Left ventricle myocardium inferior (tissue), 1 donor: ENCODE data around the gene OR14I1. TPM values are rescaled to one million over a fixed set of nuclear protein-coding genes. Genes with fewer than 3 reads are reported as not detected.
A peak's percentile ranks its signal among the peaks of the same experiment; 100 is the strongest.

Source experiments
- DNase-seq: peaks from one replicate; pipeline ENCODE4 v3.0.0-alpha.2; 2020
- H3K27ac ChIP-seq: fragments of 200-600 bp; replicated peaks from 2 replicates; pipeline ENCODE4 v1.8.0; 2021
- H3K27me3 ChIP-seq: fragments of 200-600 bp; 2 replicates; pipeline ENCODE4 v1.8.0; 2021; ENCODE audit warnings: low read depth
- H3K36me3 ChIP-seq: fragments of 200-600 bp; 2 replicates; pipeline ENCODE4 v1.8.0; 2021
- H3K4me1 ChIP-seq: fragments of 200-600 bp; 2 replicates; pipeline ENCODE4 v1.8.0; 2021
- H3K4me3 ChIP-seq: fragments of 200-600 bp; 2 replicates; pipeline ENCODE4 v1.8.0; 2021; ENCODE audit warnings: mild to moderate bottlenecking, moderate library complexity
- H3K9me3 ChIP-seq: fragments of 200-600 bp; replicated peaks from 2 replicates; pipeline ENCODE4 v1.8.0; 2021
- CTCF ChIP-seq: fragments of 200-600 bp; IDR thresholded peaks from 2 replicates; pipeline ENCODE4 v1.8.0; 2021; ENCODE audit warnings: antibody characterized with exemption, mild to moderate bottlenecking, borderline replicate concordance
- intact Hi-C: fragments of 100-400 bp; cut with micrococcal nuclease; formaldehyde crosslinking; loops from one replicate; pipeline ENCODE4 v1.11.0; 2022
- total RNA-seq: library from RNA; stranded (reverse); fragmentation: NEBNext Ultra II Directional; extraction: Animal tissue kit (Norgen Biotek cat#: 25700); gene quantifications from one replicate; pipeline ENCODE4 v1.2.1, GENCODE V29; 2021
- donor health status: DM: no; HTN: yes; CAD: no; lungs with severe emphysema.

The OR14I1 gene
- total RNA-seq, 1 donor from 2014 or later, result not detected

GRCh38 chr1:248697907-248698306 lies 4.7 kb downstream of the OR14I1 start:
- no peaks in the 10 kb centered on the region for H3K9me3 ChIP-seq
- H3K27me3 ChIP-seq, result peaks cover 36% of the 10 kb centered on the region
- no peak overlapping the region for H3K4me3 ChIP-seq
- no peak for DNase-seq
- H3K36me3 ChIP-seq, result no peaks in the 10 kb centered on the region
- intact Hi-C loops, result no loop called here
- H3K4me1 ChIP-seq, result no peaks in the 10 kb centered on the region
- no peak overlapping the region for H3K27ac ChIP-seq
- no peak for TF ChIP-seq CTCF

- Histone ChIP-seq H3K36me3 (no peaks in the 10 kb centered on the region), H3K4me3 (no peak overlapping the region), H3K4me1 (no peaks in the 10 kb centered on the region), H3K9me3 (peaks cover 2% of the 10 kb centered on the region), H3K27ac (no peak overlapping the region), H3K27me3 (peaks cover 44% of the 10 kb centered on the region)
- DNase-seq, result no peak
- no peak for TF ChIP-seq CTCF
- intact Hi-C loops, result no loop called here
These were observed 5.8 kb downstream of the OR14I1 start for GRCh38 chr1:248696774-248697173.

- intact Hi-C loops, result no loop called here
- no peaks in the 10 kb centered on the region for H3K4me1 ChIP-seq
- H3K27ac ChIP-seq, result no peak overlapping the region
- no peak for DNase-seq
- peaks cover 7% of the 10 kb centered on the region for H3K9me3 ChIP-seq
- no peaks in the 10 kb centered on the region for H3K36me3 ChIP-seq
- no peak overlapping the region for H3K4me3 ChIP-seq
- peaks cover 44% of the 10 kb centered on the region for H3K27me3 ChIP-seq
- peak; percentile 31 for TF ChIP-seq CTCF
These were observed 6.3 kb downstream of the OR14I1 start for GRCh38 chr1:248696261-248696660.

GRCh38 chr1:248695451-248696132 lies 7.0 kb downstream of the OR14I1 start:
- no peak for TF ChIP-seq CTCF
- Histone ChIP-seq H3K27me3 (peaks cover 42% of the 10 kb centered on the region), H3K4me3 (no peak overlapping the region), H3K4me1 (no peaks in the 10 kb centered on the region), H3K27ac (no peak overlapping the region), H3K36me3 (no peaks in the 10 kb centered on the region), H3K9me3 (peaks cover 8% of the 10 kb centered on the region)
- DNase-seq, result no peak
- intact Hi-C loops, result no loop called here

- Histone ChIP-seq H3K4me1 (no peaks in the 10 kb centered on the region), H3K27me3 (peaks cover 24% of the 10 kb centered on the region), H3K9me3 (peaks cover 18% of the 10 kb centered on the region), H3K4me3 (no peak overlapping the region), H3K36me3 (no peaks in the 10 kb centered on the region), H3K27ac (no peak overlapping the region)
- no peak for TF ChIP-seq CTCF
- DNase-seq, result no peak
- intact Hi-C loops, result no loop called here
These were observed 10.9 kb downstream of the OR14I1 start for GRCh38 chr1:248691567-248692155.
